H1 (cell line): Measurements from ENCODE around the gene FAM53A.

Source experiments
- CTCF ChIP-seq, 3 experiments: IDR thresholded peaks; 1 replicate in 2 of 3; 2 replicates in 1 of 3; pipeline versions ENCODE4 v1.5.1 to v1.6.1; 2011; ENCODE audit warnings: low read length in 3 of 3, mild to moderate bottlenecking in 3 of 3, inconsistent platforms in 2 of 3, low read depth in 1 of 3, moderate library complexity in 1 of 3; ENCODE audit not compliant: insufficient read depth in 1 of 3; ENCODE audit errors: control extremely low read depth in 1 of 3
- EZH2 ChIP-seq: fragments of 200-600 bp; sonication (generic); IDR thresholded peaks from 2 replicates; pipeline ENCODE4 v1.7.1; 2012; ENCODE audit warnings: low read depth, mild to moderate bottlenecking, moderate library complexity, low read length, inconsistent platforms; ENCODE audit not compliant: severe bottlenecking
- HDAC2 ChIP-seq, 2 experiments: fragments of 300-600 bp in 1 of 2; sonication (generic) in 1 of 2; IDR thresholded peaks; 2 replicates each; pipeline ENCODE4 v1.6.1; 2011 to 2012; ENCODE audit warnings: low read depth in 2 of 2, low read length in 2 of 2, mild to moderate bottlenecking in 2 of 2, moderate library complexity in 2 of 2, borderline replicate concordance in 1 of 2, inconsistent platforms in 1 of 2
- JUND ChIP-seq: IDR thresholded peaks from 2 replicates; pipeline ENCODE4 v1.6.1; 2011; ENCODE audit warnings: mild to moderate bottlenecking, improper control_type of control experiment, low read length
- MAX ChIP-seq: IDR thresholded peaks from 2 replicates; pipeline ENCODE4 v1.6.1; 2012; ENCODE audit warnings: inconsistent platforms
- POLR2A ChIP-seq, 2 experiments: IDR thresholded peaks; 1 replicate in 1 of 2; 2 replicates in 1 of 2; pipeline ENCODE4 v1.6.1; 2011; ENCODE audit warnings: low read depth in 2 of 2, low read length in 2 of 2, mild to moderate bottlenecking in 2 of 2; ENCODE audit errors: control extremely low read depth in 1 of 2
- POLR2AphosphoS5 ChIP-seq: IDR thresholded peaks from 2 replicates; pipeline ENCODE4 v1.6.1; 2011; ENCODE audit warnings: low read depth, low read length
- YY1 ChIP-seq: IDR thresholded peaks from 2 replicates; pipeline ENCODE4 v1.6.1; 2011; ENCODE audit warnings: low read depth, mild to moderate bottlenecking, low read length

- TF ChIP-seq CTCF (IDR thresholded peaks at IDR 0.05; ENCODE audit: control extremely low read depth in 1 of 3, insufficient read depth in 1 of 3, low read depth in 1 of 3, low read length in 3 of 3) (no peak), POLR2A (IDR thresholded peaks at IDR 0.05; ENCODE audit: control extremely low read depth in 1 of 2, low read depth in 2 of 2, low read length in 2 of 2) (no peak), JUND (no peak), POLR2AphosphoS5 (no peak), HDAC2 (IDR thresholded peaks at IDR 0.05; ENCODE audit: borderline replicate concordance in 1 of 2, low read depth in 2 of 2, low read length in 2 of 2) (no peak), EZH2 (no peak), MAX (no peak), YY1 (no peak)
These were observed 28.0 kb downstream of the FAM53A start for GRCh38 chr4:1656132-1656531.
